ENCODE results near the gene EPHA1.
"Not testable (repeated sequence)": the region's sequence is repeated elsewhere in the genome, so short reads cannot be mapped to it uniquely, and the experiment has no call there.

Gene EPHA1

GRCh38 chr7:143433759-143434158 is 25.1 kb upstream of the EPHA1 start:
- in situ Hi-C loops (cut with HindIII; ENCODE audit: low sequenced_read_pairs): no loop called here

- in situ Hi-C loops (cut with HindIII; ENCODE audit: low sequenced_read_pairs): no loop called here
Observed at GRCh38 chr7:143431109-143431508, 22.5 kb upstream of the EPHA1 start.

- in situ Hi-C loops (cut with HindIII; ENCODE audit: low sequenced_read_pairs): no loop called here
Observed at GRCh38 chr7:143429770-143430698, 21.4 kb upstream of the EPHA1 start.

DNA sequence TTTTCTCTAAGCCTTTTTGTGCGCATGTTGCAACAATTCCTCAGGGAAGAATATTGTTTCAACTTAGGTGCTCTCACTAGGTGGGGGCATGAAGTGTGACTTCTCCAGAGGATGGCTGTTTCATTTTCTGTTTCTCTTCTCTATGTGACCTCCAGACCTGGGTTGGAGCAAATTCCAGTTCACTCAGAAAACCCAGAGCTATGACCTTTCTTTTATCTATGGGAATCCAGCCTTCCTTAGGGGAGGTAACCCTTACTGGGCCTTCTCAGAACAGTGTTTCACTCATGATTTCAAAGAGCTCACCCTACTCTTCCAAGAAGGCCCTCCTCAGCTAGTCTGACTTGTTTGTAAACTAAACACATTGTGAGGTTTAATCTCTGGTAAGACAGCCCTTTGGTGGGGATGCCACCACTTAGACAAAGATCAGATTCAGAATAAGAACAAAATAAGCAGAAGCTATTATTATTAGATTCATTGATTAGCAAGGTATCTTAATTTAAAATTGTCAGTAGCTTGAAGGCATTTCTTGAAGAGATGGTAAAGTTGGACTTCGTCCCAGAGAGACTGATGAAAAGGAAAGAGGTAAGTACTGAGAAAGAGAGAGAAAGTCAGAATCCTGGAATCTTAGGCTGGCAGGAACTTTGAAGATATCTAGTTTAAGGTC is 18.0 kb upstream of the EPHA1 start:
- in situ Hi-C loops (cut with HindIII; ENCODE audit: low sequenced_read_pairs): no loop called here

DNA sequence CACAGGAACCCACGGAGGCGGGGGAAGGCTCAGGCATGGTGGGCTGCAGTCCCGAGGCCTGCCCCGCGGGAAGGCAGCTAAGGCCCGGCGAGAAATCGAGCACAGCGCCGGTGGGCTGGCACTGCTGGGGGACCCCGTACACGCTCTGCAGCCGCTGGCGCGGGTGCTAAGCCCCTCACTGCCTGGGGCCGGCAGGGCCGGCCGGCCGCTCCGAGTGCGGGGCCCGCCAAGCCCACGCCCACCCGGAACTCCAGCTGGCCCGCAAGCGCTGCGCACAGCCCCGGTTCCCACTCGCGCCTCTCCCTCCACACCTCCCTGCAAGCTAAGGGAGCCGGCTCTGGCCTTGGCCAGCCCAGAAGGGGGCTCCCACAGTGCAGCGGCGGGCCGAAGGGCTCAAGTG is 15.8 kb upstream of the EPHA1 start:
- in situ Hi-C loops (cut with HindIII; ENCODE audit: low sequenced_read_pairs): not testable (repeated sequence)

DNA sequence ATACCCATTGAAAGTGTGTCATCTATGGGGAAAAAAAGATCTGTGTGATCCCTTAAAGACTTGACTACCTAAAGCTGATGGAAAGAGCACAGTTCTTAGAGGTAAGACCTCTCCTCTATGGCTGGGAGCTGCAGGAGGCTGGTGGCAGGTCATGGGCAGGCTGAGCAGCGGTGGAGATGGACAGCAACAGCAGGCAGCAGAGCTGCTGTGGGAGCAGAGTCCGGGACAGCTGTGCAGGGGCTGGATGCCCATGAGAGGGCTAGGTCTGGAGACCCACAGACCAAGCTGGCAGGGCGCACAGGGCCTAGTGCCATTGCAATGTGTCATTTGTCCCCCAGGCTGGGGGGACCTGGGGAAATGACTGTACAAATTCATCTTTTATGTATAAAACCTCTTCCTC is 13.4 kb upstream of the EPHA1 start:
- in situ Hi-C loops (cut with HindIII; ENCODE audit: low sequenced_read_pairs): no loop called here

DNA sequence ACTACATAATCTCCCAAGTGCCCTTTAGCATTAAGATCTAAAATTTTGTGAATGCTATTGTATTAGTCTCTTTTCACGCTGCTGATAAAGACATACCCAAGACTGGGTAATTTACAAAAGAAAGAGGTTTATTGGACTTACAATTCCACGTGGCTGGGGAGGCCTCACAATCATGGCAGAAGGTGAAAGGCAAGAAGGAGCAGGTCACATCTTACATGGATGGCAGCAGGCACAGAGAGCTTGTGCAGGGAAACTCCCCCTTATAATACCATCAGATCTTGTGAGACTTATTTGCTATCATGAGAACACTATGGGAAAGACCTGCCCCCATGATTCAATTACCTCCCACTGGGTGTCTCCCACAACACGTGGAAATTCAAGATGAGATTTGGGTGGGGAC is 12.0 kb upstream of the EPHA1 start:
- in situ Hi-C loops (cut with HindIII; ENCODE audit: low sequenced_read_pairs): not testable (repeated sequence)

DNA sequence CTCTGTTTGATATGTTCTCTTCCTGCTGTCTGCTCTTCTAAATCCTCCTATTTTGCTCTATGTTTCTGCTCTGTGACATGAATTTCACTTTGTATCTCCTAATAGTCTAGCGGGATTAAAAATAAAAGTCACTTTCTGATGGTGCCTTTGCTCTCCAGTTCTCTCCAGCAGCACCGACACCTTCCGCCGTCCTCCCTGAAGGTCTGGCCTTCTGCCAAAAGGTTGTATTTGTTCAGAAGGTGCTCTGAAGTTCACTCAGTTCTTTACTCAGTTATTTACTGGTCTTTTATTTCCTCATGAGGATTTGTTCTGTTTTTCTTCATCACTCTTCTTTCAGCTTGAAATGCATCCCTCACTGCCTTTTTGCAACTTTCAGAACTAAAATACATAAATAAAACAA is 11.2 kb upstream of the EPHA1 start:
- in situ Hi-C loops (cut with HindIII; ENCODE audit: low sequenced_read_pairs): no loop called here

- in situ Hi-C loops (cut with HindIII; ENCODE audit: low sequenced_read_pairs): no loop called here
Observed at GRCh38 chr7:143418681-143419458, 10.2 kb upstream of the EPHA1 start.

DNA sequence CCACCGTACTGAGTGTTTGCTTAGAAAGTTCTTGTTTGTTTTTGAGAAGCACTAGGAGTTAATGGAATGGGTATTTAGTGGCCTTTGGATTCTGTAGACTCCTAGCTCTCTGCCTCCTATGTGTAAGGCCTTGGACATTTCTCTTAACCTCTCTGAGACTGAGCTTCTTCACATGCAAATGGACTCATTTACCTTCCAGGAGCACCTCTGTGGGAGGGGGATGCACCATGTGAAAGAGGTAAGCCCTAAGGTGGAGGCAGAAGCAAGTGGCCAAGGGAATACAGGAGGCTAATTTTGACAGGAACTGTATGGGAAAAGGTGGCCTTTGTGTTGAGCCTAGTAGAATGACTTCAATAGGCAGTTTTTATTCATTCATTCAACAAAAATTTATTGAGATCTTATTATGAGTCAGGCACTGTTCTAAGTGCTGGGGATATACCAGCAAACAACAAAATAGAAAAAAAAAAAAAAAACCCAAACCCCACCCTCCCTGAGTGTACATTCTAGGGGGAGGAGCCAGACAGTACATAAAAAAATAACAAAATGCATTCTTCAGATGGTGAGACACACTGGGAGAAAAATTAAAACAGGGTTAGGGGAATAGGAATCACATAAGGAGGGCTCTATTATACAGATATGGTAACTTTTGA is 9.2 kb upstream of the EPHA1 start:
- in situ Hi-C loops (cut with HindIII; ENCODE audit: low sequenced_read_pairs): no loop called here

DNA sequence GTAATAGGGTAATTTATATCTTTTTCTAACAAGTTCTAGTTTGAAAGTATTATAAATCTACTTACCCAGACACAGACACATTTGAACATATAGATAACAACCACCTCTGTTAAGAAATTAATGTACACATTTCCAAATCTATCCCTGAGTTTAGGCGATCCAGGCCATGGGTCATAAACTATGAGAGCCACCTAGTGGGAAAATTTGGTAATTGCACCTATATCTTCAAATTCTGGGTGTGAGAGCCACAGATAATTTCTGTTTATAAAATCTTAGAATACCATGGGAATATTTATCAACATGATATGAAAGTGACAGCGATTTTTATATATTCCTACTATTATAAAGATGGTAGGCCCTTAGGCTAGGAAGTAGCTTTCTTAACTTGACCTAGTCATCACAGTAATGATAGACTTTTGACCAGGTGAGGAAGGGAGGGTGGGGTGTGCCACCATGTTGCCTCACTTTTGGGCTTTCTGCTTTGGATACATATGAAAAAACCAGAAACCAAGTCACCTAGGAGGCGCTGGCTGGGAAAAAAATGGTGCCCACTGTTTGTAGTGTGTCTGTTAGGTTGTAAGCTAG is 8.0 kb upstream of the EPHA1 start:
- in situ Hi-C loops (cut with HindIII; ENCODE audit: low sequenced_read_pairs): no loop called here

DNA sequence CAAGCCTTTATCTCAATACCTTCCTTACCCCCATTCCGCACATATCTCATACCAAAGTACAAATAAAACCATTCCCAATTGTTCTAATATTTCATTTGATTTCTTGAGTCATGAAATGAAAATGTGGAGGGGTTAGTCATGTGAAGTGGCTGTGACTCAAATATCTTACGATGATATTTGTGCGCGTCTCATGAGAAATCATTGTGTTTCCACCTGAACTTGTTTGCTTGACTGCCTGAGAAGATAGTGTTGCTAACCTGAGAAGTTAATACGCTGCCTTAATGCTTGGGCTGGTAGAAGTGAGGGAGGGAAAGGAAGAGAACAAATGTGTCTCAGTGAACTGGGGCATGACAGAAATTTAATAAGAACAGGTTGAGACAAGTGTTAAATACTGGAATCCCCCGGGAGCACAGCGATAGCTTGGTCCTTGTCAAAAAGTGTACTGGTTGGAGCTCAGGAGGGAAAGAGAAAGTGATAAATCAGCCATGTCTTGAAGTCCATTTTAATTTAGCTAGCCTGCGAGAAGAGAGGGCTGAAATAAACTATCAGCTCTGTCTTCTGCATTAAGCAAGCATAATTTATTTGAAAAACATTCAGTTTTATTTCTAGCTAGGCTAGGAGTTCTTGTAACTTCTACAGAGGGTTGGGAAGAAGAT is 7.2 kb upstream of the EPHA1 start:
- in situ Hi-C loops (cut with HindIII; ENCODE audit: low sequenced_read_pairs): no loop called here

DNA sequence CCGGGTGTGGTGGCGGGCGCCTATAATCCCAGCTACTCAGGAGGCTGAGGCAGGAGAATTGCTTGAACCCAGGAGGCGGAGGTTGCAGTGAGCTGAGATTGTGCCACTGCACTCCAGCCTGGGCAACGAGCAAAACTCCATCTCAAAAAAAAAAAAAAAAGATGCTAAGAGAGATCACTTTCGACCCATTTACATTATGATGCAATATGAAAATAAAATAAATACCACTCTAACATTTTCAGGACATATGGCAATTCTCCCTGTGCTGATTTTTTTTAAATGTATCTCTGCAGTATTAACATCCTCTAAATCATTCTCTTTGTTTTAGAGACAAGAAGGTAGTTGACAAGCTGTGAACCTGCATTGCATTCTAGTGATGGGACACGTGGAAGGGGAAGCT is 6.6 kb upstream of the EPHA1 start:
- in situ Hi-C loops (cut with HindIII; ENCODE audit: low sequenced_read_pairs): not testable (repeated sequence)

GRCh38 chr7:143413123-143413522 is 4.5 kb upstream of the EPHA1 start:
- in situ Hi-C loops (cut with HindIII; ENCODE audit: low sequenced_read_pairs): no loop called here

- in situ Hi-C loops (cut with HindIII; ENCODE audit: low sequenced_read_pairs): no loop called here
Observed at GRCh38 chr7:143411976-143412708, 3.5 kb upstream of the EPHA1 start.

GRCh38 chr7:143410521-143411004 is 1.9 kb upstream of the EPHA1 start:
- in situ Hi-C loops (cut with HindIII; ENCODE audit: low sequenced_read_pairs): no loop called here

- in situ Hi-C loops (cut with HindIII; ENCODE audit: low sequenced_read_pairs): no loop called here
Observed at GRCh38 chr7:143408252-143408685, 387 bp downstream of the EPHA1 start.

GRCh38 chr7:143407287-143408251 is 1.1 kb downstream of the EPHA1 start:
- in situ Hi-C loops (cut with HindIII; ENCODE audit: low sequenced_read_pairs): no loop called here
